Ramos (cell line): ENCODE measurements around the gene DNAJB11.
"Not testable (repeated sequence)": the region's sequence is repeated elsewhere in the genome, so short reads cannot be mapped to it uniquely, and the experiment has no call there.

Experiments used
- in situ Hi-C: fragments of 300-500 bp; cut with MboI; formaldehyde crosslinking; loops from one replicate; pipeline ENCODE4 v1.14.3; 2022; ENCODE audit warnings: low sequenced_read_pairs; ENCODE audit not compliant: unreplicated experiment

DNAJB11 gene

GRCh38 chr3:186549497-186549896 lies 21.0 kb upstream of the DNAJB11 start:
- in situ Hi-C loops: no loop called here

GRCh38 chr3:186551387-186551786 lies 19.1 kb upstream of the DNAJB11 start:
- in situ Hi-C loops: no loop called here

GRCh38 chr3:186552408-186553031 lies 18.0 kb upstream of the DNAJB11 start:
- in situ Hi-C loops: no loop called here

- in situ Hi-C loops: no loop called here
Measured at GRCh38 chr3:186564586-186564985, 5.9 kb upstream of the DNAJB11 start.

- in situ Hi-C loops: no loop called here
Measured at GRCh38 chr3:186566772-186567071, 3.8 kb upstream of the DNAJB11 start.

GRCh38 chr3:186567072-186567921 lies 3.2 kb upstream of the DNAJB11 start, which contains the start of gene TBCCD1:
Gene TBCCD1 (minus strand): TSS chr3:186567339. CDS start chr3:186564329, 3,010 bp downstream.
- in situ Hi-C loops: no loop called here

- in situ Hi-C loops: not testable (repeated sequence)
Measured at GRCh38 chr3:186569361-186569760, 1.2 kb upstream of the DNAJB11 start.

- in situ Hi-C loops: no loop called here
Measured at GRCh38 chr3:186569779-186570095, 783 bp upstream of the DNAJB11 start.

GRCh38 chr3:186570941-186571643 lies 572 bp downstream of the DNAJB11 start:
- in situ Hi-C loops: no loop called here

- in situ Hi-C loops: no loop called here
Measured at GRCh38 chr3:186571644-186572013, 1.1 kb downstream of the DNAJB11 start.

GRCh38 chr3:186577521-186577920 lies 7.0 kb downstream of the DNAJB11 start:
- in situ Hi-C loops: no loop called here

- in situ Hi-C loops: no loop called here
Measured at GRCh38 chr3:186580785-186581184, 10.3 kb downstream of the DNAJB11 start.

GRCh38 chr3:186582541-186582940 lies 12.0 kb downstream of the DNAJB11 start:
- in situ Hi-C loops: no loop called here

GRCh38 chr3:186583831-186584230 lies 13.3 kb downstream of the DNAJB11 start:
- in situ Hi-C loops: no loop called here

- in situ Hi-C loops: not testable (repeated sequence)
Measured at GRCh38 chr3:186586245-186586644, 15.7 kb downstream of the DNAJB11 start.

- in situ Hi-C loops: no loop called here
Measured at GRCh38 chr3:186587183-186587582, 16.7 kb downstream of the DNAJB11 start.

- in situ Hi-C loops: no loop called here
Measured at GRCh38 chr3:186588632-186589031, 18.1 kb downstream of the DNAJB11 start.

- in situ Hi-C loops: no loop called here
Measured at GRCh38 chr3:186589121-186589520, 18.6 kb downstream of the DNAJB11 start.

- in situ Hi-C loops: no loop called here
Measured at GRCh38 chr3:186589856-186590579, 19.5 kb downstream of the DNAJB11 start.

- in situ Hi-C loops: no loop called here
Measured at GRCh38 chr3:186590580-186591295, 20.2 kb downstream of the DNAJB11 start.
